HG03575 (cell line): ENCODE results near the gene TRPC3.

ENCODE experiments used
- ATAC-seq: cut with Tn5 transposase; IDR thresholded peaks from one replicate; pipeline ENCODE4 v1.9.1; 2021; ENCODE audit not compliant: unreplicated experiment, insufficient number of reproducible peaks, low FRiP score; ENCODE audit errors: extremely low read depth

The TRPC3 gene

GRCh38 chr4:121951521-121952110 lies at the start of gene TRPC3:
Gene TRPC3 (minus strand): TSS chr4:121952060. CDS start chr4:121951680, 380 bp downstream.
- ATAC-seq = no peak

GRCh38 chr4:122000849-122001248 lies 49.0 kb upstream of the TRPC3 start:
- no peak for ATAC-seq

GRCh38 chr4:121998024-121998423 lies 46.2 kb upstream of the TRPC3 start:
- ATAC-seq = no peak

DNA sequence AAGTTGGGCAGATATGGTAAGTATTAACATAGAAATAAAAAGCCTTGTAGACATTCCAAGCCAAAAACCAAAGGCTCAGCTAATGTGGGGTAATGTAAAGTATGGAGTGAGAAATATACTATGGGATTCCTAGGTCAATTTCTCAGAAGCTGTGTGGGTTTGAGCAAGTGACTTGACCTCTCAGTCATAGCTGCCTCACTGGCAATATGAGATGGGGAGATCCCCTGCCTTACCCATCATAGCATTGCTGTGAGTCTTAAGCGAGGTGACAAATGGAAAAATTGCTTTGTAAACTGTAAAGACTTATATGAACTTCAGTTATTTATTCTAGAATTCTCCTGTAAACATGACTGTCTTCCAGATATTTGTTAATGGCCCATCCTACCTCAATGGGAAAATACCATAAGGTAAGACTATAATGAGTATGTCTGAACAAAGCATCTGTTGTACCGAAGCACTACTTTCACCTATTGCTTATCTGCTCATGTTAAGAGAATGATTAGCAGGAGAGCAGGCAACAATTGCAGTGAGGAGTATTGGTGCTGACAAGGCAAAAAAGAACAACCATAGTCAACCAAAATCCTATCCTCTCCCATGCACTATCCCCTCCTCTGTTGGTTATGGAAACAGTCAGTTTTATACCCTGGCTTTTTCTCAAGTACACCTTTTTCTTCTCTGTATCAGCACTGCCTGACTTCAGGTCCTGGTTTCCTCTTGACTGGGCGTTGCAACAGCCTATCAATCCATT lies 44.1 kb upstream of the TRPC3 start:
- no peak for ATAC-seq

DNA sequence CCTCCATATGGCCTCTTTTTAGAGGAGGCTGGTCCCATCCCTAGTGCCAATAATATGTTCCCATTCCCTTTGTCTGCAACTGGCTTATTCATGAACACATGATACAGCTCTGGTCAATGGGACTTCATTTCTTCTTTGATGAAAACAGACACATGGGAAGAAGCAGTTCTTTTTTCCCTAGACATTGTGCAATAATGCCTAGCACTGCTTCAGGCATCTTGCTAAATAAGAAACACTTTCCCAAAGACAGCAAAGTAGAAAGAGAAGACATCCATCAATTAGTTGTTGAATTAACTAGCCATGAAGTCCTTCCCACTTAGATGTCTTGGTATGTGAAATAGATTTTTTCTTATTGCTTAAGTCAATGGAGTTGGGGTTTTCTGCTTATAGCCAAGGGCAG lies 40.1 kb upstream of the TRPC3 start:
- no peak for ATAC-seq

GRCh38 chr4:121990489-121990888 lies 38.6 kb upstream of the TRPC3 start:
- ATAC-seq = no peak

GRCh38 chr4:121989715-121990114 lies 37.9 kb upstream of the TRPC3 start:
- ATAC-seq = no peak

DNA sequence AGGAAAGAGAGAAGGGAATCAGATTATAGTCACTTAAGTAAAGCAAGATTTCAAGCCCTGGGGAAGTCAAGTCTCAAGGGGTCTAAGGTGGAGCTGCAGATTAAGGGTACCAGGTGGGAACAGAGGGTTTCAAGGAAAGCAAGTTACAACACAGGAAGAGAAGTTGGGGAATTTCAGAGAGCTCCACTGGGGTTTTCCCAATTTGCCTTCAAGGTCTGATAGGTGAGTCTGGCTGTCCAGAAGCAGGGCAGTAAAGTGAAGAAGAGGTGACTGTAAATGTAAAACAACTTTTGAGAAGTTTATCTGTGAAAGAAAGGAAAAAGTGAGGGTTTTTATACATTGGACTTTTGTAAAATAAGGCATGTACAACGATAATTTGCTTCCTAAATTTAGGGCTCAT lies 37.1 kb upstream of the TRPC3 start:
- no peak for ATAC-seq

GRCh38 chr4:121980643-121981042 lies 28.8 kb upstream of the TRPC3 start:
- ATAC-seq = no peak

DNA sequence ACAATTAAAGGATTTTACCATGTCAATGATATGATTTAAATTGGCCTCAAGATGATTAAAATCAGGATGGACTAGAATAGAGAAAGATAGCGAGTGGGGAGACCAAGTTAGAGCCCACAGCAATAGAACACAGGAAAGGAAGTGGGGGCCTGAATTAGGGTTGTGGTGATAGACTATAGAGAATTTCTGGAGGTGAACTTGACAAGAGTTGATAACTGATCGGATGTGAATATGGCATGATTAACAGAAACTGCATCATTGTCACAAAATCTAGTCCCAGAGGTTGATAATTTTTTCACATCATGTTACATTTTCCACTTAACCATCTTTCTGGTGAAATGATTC lies 26.3 kb upstream of the TRPC3 start:
- ATAC-seq = peak; percentile 33

- ATAC-seq = peak; percentile 95
Observed at GRCh38 chr4:121977251-121978171, 25.7 kb upstream of the TRPC3 start.

DNA sequence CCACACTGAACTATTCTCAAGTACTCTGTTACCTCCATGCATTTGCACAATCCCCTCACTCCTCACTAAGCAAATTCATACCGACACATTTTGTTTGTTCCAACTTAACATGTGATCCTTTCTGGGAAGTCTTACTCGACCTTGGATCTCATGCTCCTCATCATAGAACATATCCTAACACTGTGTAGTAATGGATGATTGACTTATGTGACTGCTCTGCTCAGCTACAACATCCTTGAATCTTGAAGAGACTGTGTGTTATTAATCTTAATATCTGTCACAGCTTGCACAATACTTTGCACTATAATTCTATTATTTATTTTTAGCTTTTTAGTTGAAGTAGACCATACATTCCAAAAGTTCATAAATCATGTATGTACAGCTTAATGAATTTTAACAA lies 23.9 kb upstream of the TRPC3 start:
- no peak for ATAC-seq

DNA sequence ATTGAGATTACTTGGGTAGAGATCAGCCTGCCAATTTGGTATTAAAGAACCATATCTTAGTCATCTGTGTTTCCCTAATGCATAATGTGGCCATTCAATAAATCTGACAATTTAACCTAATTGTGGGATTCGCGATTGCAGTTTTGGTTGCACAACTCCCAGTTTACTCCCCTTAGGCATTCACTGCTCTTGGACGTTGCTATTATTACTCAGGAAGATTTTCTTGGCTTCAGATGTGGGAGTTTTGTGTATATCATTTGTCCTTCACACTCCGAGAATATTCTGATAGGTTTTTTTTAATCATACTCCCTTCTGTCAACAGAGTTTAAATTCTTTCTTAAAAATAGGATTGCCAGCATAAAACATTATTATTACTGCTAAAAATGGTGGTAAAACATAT lies 22.0 kb upstream of the TRPC3 start:
- ATAC-seq = no peak

GRCh38 chr4:121968859-121969258 lies 17.0 kb upstream of the TRPC3 start:
- ATAC-seq = no peak

DNA sequence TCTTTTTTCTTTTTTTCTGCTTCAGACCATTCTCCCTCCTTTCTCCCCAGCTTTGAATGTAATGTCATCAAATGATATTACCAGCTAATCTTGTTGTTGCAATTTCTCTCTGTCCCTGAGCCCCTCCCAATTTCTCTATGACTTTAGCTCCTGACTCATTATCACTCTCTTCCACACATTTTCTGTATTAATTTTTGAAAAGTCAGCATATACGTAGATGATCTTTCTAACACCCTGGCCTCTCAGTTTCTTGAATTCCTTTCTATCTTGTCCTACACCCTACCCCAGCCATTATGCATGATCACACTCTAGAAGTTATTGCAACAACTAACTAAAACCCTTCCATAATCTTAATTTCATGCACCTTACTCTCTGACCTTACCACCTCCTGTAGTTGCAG lies 13.1 kb upstream of the TRPC3 start:
- ATAC-seq = no peak

GRCh38 chr4:121960818-121961217 lies 9.0 kb upstream of the TRPC3 start:
- no peak for ATAC-seq

DNA sequence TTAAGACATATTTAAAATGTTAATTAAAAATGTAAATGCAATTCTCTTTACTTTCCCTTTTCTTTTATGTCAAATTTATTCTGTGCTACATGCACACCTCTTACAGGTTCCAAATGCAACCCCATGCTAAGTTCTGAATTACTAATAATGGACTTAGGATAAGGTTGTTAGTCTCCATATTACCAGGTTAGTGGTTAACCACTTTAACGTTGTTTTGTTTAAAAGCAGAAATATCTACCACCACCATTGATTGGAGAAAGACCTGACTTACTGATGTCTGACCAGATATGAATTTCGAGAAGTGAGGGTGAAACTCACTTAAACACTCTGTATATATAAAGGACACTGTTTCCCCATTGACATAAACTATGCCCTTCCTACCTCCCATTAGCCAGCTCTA lies 6.9 kb upstream of the TRPC3 start:
- no peak for ATAC-seq

GRCh38 chr4:121957266-121957665 lies 5.4 kb upstream of the TRPC3 start:
- ATAC-seq = no peak

DNA sequence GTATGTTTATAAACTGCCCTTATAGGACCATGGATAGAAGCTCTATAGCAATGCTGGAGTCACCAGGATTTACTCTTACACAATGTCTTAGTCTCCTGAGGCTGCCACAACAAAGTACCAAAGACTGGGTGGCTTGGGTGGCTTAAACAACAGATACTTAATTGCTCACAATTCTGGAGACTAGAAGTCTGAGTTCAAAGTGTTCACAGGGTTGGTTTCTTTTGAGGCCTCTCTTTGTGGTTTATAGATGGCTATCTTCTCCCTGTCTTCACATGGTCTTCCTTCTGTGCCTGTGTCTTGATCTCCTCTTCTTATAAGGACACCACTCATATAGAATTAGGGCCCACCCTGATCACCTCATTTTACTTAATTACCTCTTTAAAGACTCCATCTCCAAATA lies 2.0 kb upstream of the TRPC3 start:
- ATAC-seq = no peak

DNA sequence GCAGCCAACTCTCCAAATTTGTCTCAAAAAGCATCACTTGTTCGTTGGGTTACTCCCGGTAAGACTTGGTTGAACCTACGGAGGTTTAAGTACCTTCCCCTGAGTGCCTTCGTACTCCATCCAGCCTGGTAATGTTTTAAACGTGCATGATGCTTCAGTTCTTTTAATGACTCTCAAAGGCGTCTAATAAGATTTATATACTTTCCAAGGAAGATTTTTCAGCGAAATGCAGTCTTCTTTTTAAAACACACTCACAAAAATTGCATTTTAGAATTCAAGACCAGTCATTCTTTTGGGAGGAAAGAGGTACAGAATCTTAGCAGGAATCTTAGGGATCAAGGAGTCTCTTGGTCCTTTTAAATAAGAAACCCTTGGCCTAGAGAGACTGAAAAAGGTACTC lies 430 bp upstream of the TRPC3 start:
- ATAC-seq = no peak
